CD4-positive, CD25-positive, alpha-beta regulatory T cell (primary cell): ENCODE results near the gene MRO. TPM values are rescaled to one million over a fixed set of nuclear protein-coding genes. Genes with fewer than 3 reads are reported as not detected.
"Not testable (repeated sequence)": the region's sequence is repeated elsewhere in the genome, so short reads cannot be mapped to it uniquely, and the experiment has no call there.

Experiments used
- ATAC-seq, 2 donors: fragments of 150-1000 bp; cut with Tn5 transposase; one replicate each; pipeline ENCODE4 v1.10.0; 2021; ENCODE audit warnings: low read depth in 2 of 2, moderate number of reproducible peaks in 2 of 2, moderate library complexity in 1 of 2
- DNase-seq, 3 donors: peaks; one replicate each; pipeline versions ENCODE4 v3.0.0 to v3.0.0-alpha.2; 2012 to 2022; ENCODE audit warnings: mixed read lengths in 1 of 3
- H3K27ac ChIP-seq: one replicate; pipeline ENCODE4 v1.7.0; 2013; ENCODE audit warnings: mild to moderate bottlenecking, low read length; ENCODE audit not compliant: insufficient read depth, poor library complexity, severe bottlenecking
- H3K27me3 ChIP-seq: one replicate; pipeline ENCODE4 v1.7.0; 2013; ENCODE audit warnings: low read length; ENCODE audit not compliant: control insufficient read depth, insufficient read depth
- H3K36me3 ChIP-seq: one replicate; pipeline ENCODE4 v1.7.0; 2013; ENCODE audit warnings: mild to moderate bottlenecking, low read length, moderate library complexity; ENCODE audit not compliant: control insufficient read depth, insufficient read depth
- H3K4me1 ChIP-seq: 2 replicates; pipeline ENCODE4 v1.7.0; 2013; ENCODE audit warnings: mild to moderate bottlenecking, low read length; ENCODE audit not compliant: insufficient read depth, control insufficient read depth, poor library complexity, severe bottlenecking
- H3K4me3 ChIP-seq: one replicate; pipeline ENCODE4 v1.7.0; 2013; ENCODE audit warnings: low read depth, mild to moderate bottlenecking, low read length, moderate library complexity
- H3K9me3 ChIP-seq, 2 experiments: 1 replicate in 1 of 2; 2 replicates in 1 of 2; pipeline ENCODE4 v1.7.0; 2013; ENCODE audit warnings: low read length in 2 of 2, mild to moderate bottlenecking in 1 of 2, moderate library complexity in 1 of 2; ENCODE audit not compliant: control insufficient read depth in 2 of 2
- H3K27ac Mint-ChIP-seq, 3 donors: one replicate each; pipeline ENCODE4 v1.8.0; 2020 to 2022; ENCODE audit warnings: mild to moderate bottlenecking in 3 of 3, mixed read lengths in 3 of 3, moderate library complexity in 2 of 3
- H3K27me3 Mint-ChIP-seq: one replicate; pipeline ENCODE4 v1.8.0; 2022; ENCODE audit warnings: mild to moderate bottlenecking, mixed read lengths
- H3K36me3 Mint-ChIP-seq: one replicate; pipeline ENCODE4 v1.8.0; 2020; ENCODE audit warnings: mixed read lengths
- H3K4me1 Mint-ChIP-seq, 4 donors: one replicate each; pipeline ENCODE4 v1.8.0; 2020 to 2022; ENCODE audit warnings: mixed read lengths in 4 of 4, mild to moderate bottlenecking in 1 of 4
- H3K4me3 Mint-ChIP-seq, 4 donors: one replicate each; pipeline ENCODE4 v1.8.0; 2020 to 2022; ENCODE audit warnings: mild to moderate bottlenecking in 4 of 4, mixed read lengths in 4 of 4, moderate library complexity in 3 of 4
- H3K9me3 Mint-ChIP-seq, 7 donors: one replicate each; pipeline ENCODE4 v1.8.0; 2020 to 2022; ENCODE audit warnings: mixed read lengths in 7 of 7, mild to moderate bottlenecking in 3 of 7, moderate library complexity in 2 of 7
- polyA plus RNA-seq, 4 donors: library from polyadenylated mRNA; unstranded; fragments of 300-500 nt; fragmentation: Illumina TruSeq; gene quantifications; one replicate each; pipeline ENCODE4 v1.2.3, GENCODE V29; 2021
- total RNA-seq: library from RNA; stranded (reverse); gene quantifications from one replicate; pipeline ENCODE4 v1.2.3, GENCODE V29; 2022

The MRO gene
- total and polyA plus RNA-seq, 5 donors from 2014 or later, result not detected

DNA sequence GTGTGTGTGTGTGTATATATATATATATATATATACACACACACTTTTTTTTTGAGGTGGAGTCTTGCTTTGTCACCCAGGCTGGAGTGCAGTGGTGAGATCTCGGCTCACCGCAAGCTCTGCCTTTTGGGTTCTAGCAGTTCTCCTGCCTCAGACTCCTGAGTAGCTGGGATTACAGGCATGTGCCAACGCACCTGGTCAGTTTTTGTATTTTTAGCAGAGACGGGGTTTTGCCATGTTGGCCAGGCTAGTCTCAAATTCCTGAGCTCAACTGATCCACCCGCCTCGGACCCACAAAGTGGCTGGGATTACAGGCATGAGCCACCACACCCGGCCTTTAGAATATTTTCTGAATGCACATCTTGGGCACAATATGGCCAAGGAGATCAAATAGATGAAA is 13.7 kb upstream of the MRO start:
- not testable (repeated sequence) for H3K36me3 Mint-ChIP-seq, H3K4me3 ChIP-seq, ATAC-seq, H3K4me1 ChIP-seq, H3K9me3 ChIP-seq, H3K4me1 Mint-ChIP-seq, H3K27ac ChIP-seq, H3K27me3 ChIP-seq, DNase-seq, H3K9me3 Mint-ChIP-seq, H3K36me3 ChIP-seq, H3K4me3 Mint-ChIP-seq, H3K27ac Mint-ChIP-seq
- peaks cover 14% of the 10 kb centered on the region for H3K27me3 Mint-ChIP-seq

DNA sequence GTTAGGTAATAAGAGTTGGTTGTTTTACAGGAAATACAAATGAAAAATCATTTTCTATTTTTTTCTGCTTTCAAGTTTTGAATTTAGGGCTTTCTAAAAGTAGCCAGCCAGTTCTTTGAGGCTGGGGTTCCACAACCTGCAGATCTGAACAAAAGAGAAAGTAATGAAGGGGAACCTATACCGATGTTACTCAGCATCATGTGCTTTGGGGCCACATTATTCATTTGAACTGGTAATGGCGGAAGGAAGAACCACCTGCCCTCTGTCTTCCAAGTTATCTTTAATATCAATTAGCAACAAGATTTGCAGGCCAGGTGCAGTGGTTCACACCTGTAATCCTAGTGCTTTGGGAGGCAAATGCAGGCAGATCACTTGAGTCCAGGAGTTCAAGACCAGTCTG is 12.9 kb upstream of the MRO start:
- Histone ChIP-seq H3K27me3 (no peaks in the 10 kb centered on the region), H3K4me3 (no peak overlapping the region), H3K27ac (no peak overlapping the region), H3K4me1 (no peaks in the 10 kb centered on the region), H3K9me3 (no peaks in the 10 kb centered on the region), H3K36me3 (no peaks in the 10 kb centered on the region)
- no peaks in the 10 kb centered on the region for H3K9me3 Mint-ChIP-seq
- H3K27ac Mint-ChIP-seq, result no peak overlapping the region
- no peak overlapping the region for H3K4me3 Mint-ChIP-seq
- H3K36me3 Mint-ChIP-seq, result no peaks in the 10 kb centered on the region
- H3K4me1 Mint-ChIP-seq, result no peaks in the 10 kb centered on the region
- no peak for DNase-seq
- H3K27me3 Mint-ChIP-seq, result peaks cover 14% of the 10 kb centered on the region
- ATAC-seq, result no peak

DNA sequence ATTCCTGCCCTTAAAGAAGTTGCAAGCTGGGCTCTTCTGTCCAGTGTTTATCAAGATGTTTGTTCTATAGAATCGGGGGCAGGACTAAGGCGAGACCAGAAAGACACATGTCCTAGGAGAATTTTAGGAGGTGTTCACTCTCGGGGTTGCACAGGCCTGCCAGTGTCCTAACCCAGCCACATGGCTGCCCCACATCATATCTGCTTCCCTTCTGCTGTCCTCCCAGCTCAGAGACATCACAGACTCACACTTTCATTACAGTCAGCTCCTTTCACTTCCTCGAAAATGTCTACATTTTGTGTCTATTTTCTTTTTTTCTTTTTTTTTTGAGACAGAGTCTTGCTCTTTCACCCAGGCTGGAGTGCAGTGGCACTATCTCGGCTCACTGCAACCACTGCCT is 10.7 kb upstream of the MRO start:
- no peak overlapping the region for H3K27ac Mint-ChIP-seq
- H3K36me3 ChIP-seq, result no peaks in the 10 kb centered on the region
- no peaks in the 10 kb centered on the region for H3K36me3 Mint-ChIP-seq
- H3K9me3 ChIP-seq, result no peaks in the 10 kb centered on the region
- ATAC-seq (no peak), DNase-seq (no peak)
- H3K4me1 Mint-ChIP-seq, result no peaks in the 10 kb centered on the region
- no peak overlapping the region for H3K27ac ChIP-seq
- H3K4me1 ChIP-seq, result no peaks in the 10 kb centered on the region
- H3K4me3 ChIP-seq, result no peak overlapping the region
- H3K4me3 Mint-ChIP-seq, result no peak overlapping the region
- peaks cover 14% of the 10 kb centered on the region for H3K27me3 Mint-ChIP-seq
- no peaks in the 10 kb centered on the region for H3K27me3 ChIP-seq
- H3K9me3 Mint-ChIP-seq, result no peaks in the 10 kb centered on the region

DNA sequence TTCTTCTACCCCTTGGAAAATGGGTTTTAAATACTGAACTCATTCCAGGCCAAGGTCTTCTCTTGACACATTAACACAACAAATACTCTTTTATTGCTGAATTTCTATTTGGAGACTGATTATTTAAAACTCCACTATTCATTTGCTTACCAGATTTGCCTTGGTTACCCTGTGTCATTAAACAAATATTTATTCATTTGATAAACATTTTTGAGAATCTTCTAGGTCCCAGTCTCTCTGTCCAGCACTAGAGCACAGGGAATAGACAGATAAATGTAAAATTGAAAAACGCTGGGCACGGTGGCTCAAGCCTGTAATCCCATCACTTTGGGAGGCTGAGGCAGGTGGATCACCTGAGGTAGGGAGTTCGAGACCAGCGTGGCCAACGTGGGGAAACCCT is 9.8 kb upstream of the MRO start:
- H3K9me3 Mint-ChIP-seq, result no peaks in the 10 kb centered on the region
- H3K36me3 Mint-ChIP-seq, result no peaks in the 10 kb centered on the region
- no peak overlapping the region for H3K27ac Mint-ChIP-seq
- no peak overlapping the region for H3K4me3 Mint-ChIP-seq
- no peaks in the 10 kb centered on the region for H3K36me3 ChIP-seq
- peaks cover 14% of the 10 kb centered on the region for H3K27me3 Mint-ChIP-seq
- H3K9me3 ChIP-seq, result no peaks in the 10 kb centered on the region
- no peaks in the 10 kb centered on the region for H3K27me3 ChIP-seq
- ATAC-seq, result no peak
- no peaks in the 10 kb centered on the region for H3K4me1 Mint-ChIP-seq
- no peak overlapping the region for H3K27ac ChIP-seq
- no peak overlapping the region for H3K4me3 ChIP-seq
- DNase-seq, result no peak
- no peaks in the 10 kb centered on the region for H3K4me1 ChIP-seq

DNA sequence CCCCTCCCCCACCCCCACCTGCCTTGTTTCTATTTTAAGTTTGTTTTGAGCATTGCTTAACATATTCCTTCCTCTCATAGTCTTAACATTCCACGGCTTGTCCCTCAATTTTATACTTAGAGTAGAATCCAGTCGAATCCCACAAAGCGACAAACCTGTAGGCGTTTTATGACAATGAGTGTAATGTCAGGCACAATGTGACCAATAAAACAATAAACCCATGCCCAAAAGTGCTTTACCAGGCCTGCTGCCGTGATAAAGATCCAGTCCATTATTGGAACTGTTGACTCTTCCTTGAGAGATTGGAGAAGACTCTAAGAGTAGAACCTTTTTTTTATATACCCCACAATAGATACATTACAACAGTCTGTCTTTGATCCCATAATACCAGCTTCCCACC is 6.2 kb upstream of the MRO start:
- H3K9me3 ChIP-seq, result no peaks in the 10 kb centered on the region
- DNase-seq, result no peak
- H3K27ac ChIP-seq, result no peak overlapping the region
- Mint-ChIP-seq H3K9me3 (no peaks in the 10 kb centered on the region), H3K4me1 (peaks cover 0 to 4% (median 0%) of the 10 kb centered on the region in 4 donors), H3K27ac (peak overlapping the region in 1 of 3 donors; percentile 22), H3K27me3 (peaks cover 7% of the 10 kb centered on the region), H3K36me3 (no peaks in the 10 kb centered on the region), H3K4me3 (no peak overlapping the region)
- H3K36me3 ChIP-seq, result no peaks in the 10 kb centered on the region
- no peaks in the 10 kb centered on the region for H3K4me1 ChIP-seq
- ATAC-seq, result no peak
- no peak overlapping the region for H3K4me3 ChIP-seq
- no peaks in the 10 kb centered on the region for H3K27me3 ChIP-seq

DNA sequence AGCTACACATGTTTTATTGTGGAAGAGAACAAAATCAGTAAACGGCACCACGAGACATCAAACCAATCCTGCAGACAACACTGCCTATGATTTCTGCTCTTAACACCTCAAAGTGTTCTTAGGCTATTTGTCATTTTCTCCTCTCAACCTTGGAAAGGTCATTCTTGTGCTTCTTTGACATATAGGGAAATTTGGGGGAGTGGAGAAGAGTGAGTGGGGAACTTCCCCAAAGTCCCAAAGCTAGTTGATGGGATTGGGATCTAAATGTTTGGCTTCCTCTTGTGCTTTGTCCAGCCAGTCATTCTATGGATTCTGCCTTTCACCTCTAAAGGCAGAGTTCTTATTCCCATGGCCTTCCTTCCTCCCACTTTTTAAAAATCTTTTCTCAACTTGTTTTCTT is 5.8 kb upstream of the MRO start:
- Histone ChIP-seq H3K9me3 (no peaks in the 10 kb centered on the region), H3K4me3 (no peak overlapping the region), H3K27ac (no peak overlapping the region), H3K27me3 (no peaks in the 10 kb centered on the region), H3K4me1 (no peaks in the 10 kb centered on the region), H3K36me3 (no peaks in the 10 kb centered on the region)
- H3K27me3 Mint-ChIP-seq, result peaks cover 3% of the 10 kb centered on the region
- peak overlapping the region in 1 of 3 donors; percentile 22 for H3K27ac Mint-ChIP-seq
- peaks cover 0 to 4% (median 0%) of the 10 kb centered on the region in 4 donors for H3K4me1 Mint-ChIP-seq
- ATAC-seq, result no peak
- no peaks in the 10 kb centered on the region for H3K36me3 Mint-ChIP-seq
- H3K4me3 Mint-ChIP-seq, result no peak overlapping the region
- no peak for DNase-seq
- H3K9me3 Mint-ChIP-seq, result no peaks in the 10 kb centered on the region

DNA sequence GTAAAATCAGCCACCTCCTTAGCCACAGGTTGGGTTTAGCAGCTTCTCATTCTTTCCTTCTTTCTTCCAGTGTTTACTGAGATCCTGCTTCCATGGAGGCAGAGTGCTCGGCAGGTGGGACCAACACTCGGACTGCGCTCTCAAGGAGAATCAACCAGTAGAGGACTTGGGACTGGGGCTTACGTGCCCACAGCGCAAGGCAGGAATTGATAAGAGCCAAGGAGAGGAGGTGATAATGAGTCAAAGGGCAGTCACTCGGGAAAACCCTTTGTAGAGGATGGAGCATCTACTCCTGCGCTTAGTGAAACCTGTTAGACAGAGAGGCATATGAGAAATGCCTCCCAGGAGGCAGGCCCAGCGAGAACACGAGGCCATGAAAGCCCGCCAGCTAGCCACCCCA is 2.9 kb upstream of the MRO start:
- DNase-seq, result no peak
- ATAC-seq, result no peak
- H3K27ac Mint-ChIP-seq, result no peak overlapping the region
- H3K9me3 Mint-ChIP-seq, result no peaks in the 10 kb centered on the region
- Histone ChIP-seq H3K27ac (no peak overlapping the region), H3K9me3 (no peaks in the 10 kb centered on the region), H3K4me3 (no peak overlapping the region), H3K36me3 (no peaks in the 10 kb centered on the region), H3K4me1 (peaks cover 10% of the 10 kb centered on the region), H3K27me3 (peaks cover 3% of the 10 kb centered on the region)
- H3K4me1 Mint-ChIP-seq, result peaks cover 0 to 4% (median 0%) of the 10 kb centered on the region in 4 donors
- no peak overlapping the region for H3K4me3 Mint-ChIP-seq
- no peaks in the 10 kb centered on the region for H3K36me3 Mint-ChIP-seq
- H3K27me3 Mint-ChIP-seq, result peaks cover 6% of the 10 kb centered on the region

DNA sequence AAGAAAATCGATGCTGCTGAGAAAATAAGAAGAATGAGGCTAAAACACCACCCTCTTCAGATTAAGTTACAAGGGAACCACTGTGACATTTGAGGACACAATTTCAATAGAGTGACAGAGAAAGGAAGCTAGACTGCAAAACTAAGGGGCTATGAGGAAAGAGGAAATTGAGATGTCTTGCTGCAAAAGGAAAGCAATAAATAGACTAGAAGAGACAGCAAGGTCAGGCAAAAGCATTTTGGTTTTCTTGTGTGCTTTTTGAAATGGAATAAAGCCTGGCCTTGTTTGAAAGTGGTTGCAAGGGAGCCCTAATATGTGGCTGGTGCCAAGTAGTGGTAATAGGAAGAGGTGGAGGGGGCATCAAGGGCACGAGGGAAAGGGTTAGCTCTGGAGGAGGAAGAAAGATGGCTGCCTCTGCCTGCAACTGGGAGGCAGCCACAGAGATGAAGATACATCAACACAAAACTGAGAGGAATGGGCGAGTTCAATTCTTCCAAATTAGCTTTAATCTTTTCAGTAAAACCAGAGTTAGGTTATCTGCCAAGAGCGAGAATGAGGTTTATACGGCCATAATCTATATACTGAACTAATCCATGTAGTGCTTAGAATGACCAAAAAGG is 1.2 kb upstream of the MRO start:
- H3K9me3 ChIP-seq, result no peaks in the 10 kb centered on the region
- Mint-ChIP-seq H3K27ac (no peak overlapping the region), H3K9me3 (no peaks in the 10 kb centered on the region), H3K27me3 (peaks cover 6% of the 10 kb centered on the region), H3K36me3 (no peaks in the 10 kb centered on the region), H3K4me1 (peaks cover 0 to 4% (median 0%) of the 10 kb centered on the region in 4 donors), H3K4me3 (no peak overlapping the region)
- ATAC-seq (no peak), DNase-seq (peak in 1 of 3 donors; percentile 23)
- H3K36me3 ChIP-seq, result no peaks in the 10 kb centered on the region
- H3K27ac ChIP-seq, result no peak overlapping the region
- H3K27me3 ChIP-seq, result peaks cover 5% of the 10 kb centered on the region
- peaks cover 10% of the 10 kb centered on the region for H3K4me1 ChIP-seq
- peak overlapping the region; percentile 2 for H3K4me3 ChIP-seq
